DMS53 treated with DMSO at 0.1 percent for 48 hours (cell line): Measurements from ENCODE around the gene KRT16.
"Not testable (repeated sequence)": the region's sequence is repeated elsewhere in the genome, so short reads cannot be mapped to it uniquely, and the experiment has no call there.

Source experiments
- DNase-seq: peaks from one replicate; lab custom pipeline; 2025; ENCODE audit not compliant: unreplicated experiment; lab: John Stamatoyannopoulos, UW

Gene KRT16

GRCh38 chr17:41585301-41586056 lies 27.1 kb downstream of the KRT16 start:
- no peak for DNase-seq

- DNase-seq, result not testable (repeated sequence)
These were observed 28.1 kb downstream of the KRT16 start for GRCh38 chr17:41584331-41584927.

GRCh38 chr17:41583137-41584127 lies 29.1 kb downstream of the KRT16 start:
- peak; percentile 11 for DNase-seq

- not testable (repeated sequence) for DNase-seq
These were observed 30.3 kb downstream of the KRT16 start for GRCh38 chr17:41582061-41582968.

GRCh38 chr17:41581366-41582060 lies 31.1 kb downstream of the KRT16 start:
- no peak for DNase-seq

- no peak for DNase-seq
These were observed 31.7 kb downstream of the KRT16 start for GRCh38 chr17:41580687-41581365.

- no peak for DNase-seq
These were observed 32.4 kb downstream of the KRT16 start for GRCh38 chr17:41580244-41580575.

- DNase-seq, result peak; percentile 79
These were observed 32.9 kb downstream of the KRT16 start for GRCh38 chr17:41579484-41580243.

- no peak for DNase-seq
These were observed 33.6 kb downstream of the KRT16 start for GRCh38 chr17:41578971-41579370.

- DNase-seq, result no peak
These were observed 34.0 kb downstream of the KRT16 start for GRCh38 chr17:41578538-41578937.

- not testable (repeated sequence) for DNase-seq
These were observed 35.8 kb downstream of the KRT16 start for GRCh38 chr17:41576740-41577139.

- no peak for DNase-seq
These were observed 37.2 kb downstream of the KRT16 start for GRCh38 chr17:41575336-41575735.

GRCh38 chr17:41571561-41572434 lies 40.8 kb downstream of the KRT16 start, which contains the start of gene KRT9:
TSS of gene KRT9 (minus strand) at chr17:41572059. CDS start at chr17:41571992, 67 bp downstream.
- no peak for DNase-seq

GRCh38 chr17:41567317-41567716 lies 45.2 kb downstream of the KRT16 start:
- DNase-seq, result no peak

GRCh38 chr17:41565338-41565737 lies 47.2 kb downstream of the KRT16 start:
- no peak for DNase-seq

GRCh38 chr17:41563607-41564170 lies 48.9 kb downstream of the KRT16 start:
- no peak for DNase-seq

GRCh38 chr17:41561554-41561953 lies 51.0 kb downstream of the KRT16 start:
- DNase-seq, result no peak
